Epithelial cell of esophagus (primary cell): ENCODE data around the gene RBFOX2.
A peak's percentile ranks its signal among the peaks of the same experiment; 100 is the strongest.

Experiments
- DNase-seq: peaks from one replicate; pipeline ENCODE4 v3.0.0; 2010; ENCODE audit warnings: low read depth
- H3K4me3 ChIP-seq: 2 replicates; pipeline ENCODE4 v1.5.1; 2011; ENCODE audit warnings: mild to moderate bottlenecking, low read length, control low read depth
- CTCF ChIP-seq: IDR thresholded peaks from 2 replicates; pipeline ENCODE4 v1.5.1; 2011; ENCODE audit warnings: low read depth, mild to moderate bottlenecking, low read length, control low read depth, inconsistent platforms; ENCODE audit not compliant: insufficient read depth; ENCODE audit errors: missing control alignments

Gene RBFOX2

GRCh38 chr22:35949243-35949642 lies 79.4 kb downstream of the RBFOX2 start:
- DNase-seq = no peak
- H3K4me3 ChIP-seq = no peak overlapping the region
- no peak for TF ChIP-seq CTCF

- no peak overlapping the region for H3K4me3 ChIP-seq
- no peak for TF ChIP-seq CTCF
- peak; percentile 72 for DNase-seq
These were observed 80.7 kb downstream of the RBFOX2 start for GRCh38 chr22:35947794-35948425.

- no peak overlapping the region for H3K4me3 ChIP-seq
- no peak for DNase-seq
- no peak for TF ChIP-seq CTCF
These were observed 84.2 kb downstream of the RBFOX2 start for GRCh38 chr22:35944458-35944857.

GRCh38 chr22:35940166-35940565 lies 88.5 kb downstream of the RBFOX2 start:
- TF ChIP-seq CTCF = no peak
- H3K4me3 ChIP-seq = no peak overlapping the region
- DNase-seq = no peak

- no peak for DNase-seq
- H3K4me3 ChIP-seq = no peak overlapping the region
- no peak for TF ChIP-seq CTCF
These were observed 90.4 kb downstream of the RBFOX2 start for GRCh38 chr22:35938226-35938625.

GRCh38 chr22:35930933-35931332 lies 97.7 kb downstream of the RBFOX2 start:
- peak; percentile 46 for DNase-seq
- H3K4me3 ChIP-seq = no peak overlapping the region
- peak; percentile 40 for TF ChIP-seq CTCF

- TF ChIP-seq CTCF = no peak
- H3K4me3 ChIP-seq = no peak overlapping the region
- peak; percentile 48 for DNase-seq
These were observed 100.3 kb downstream of the RBFOX2 start for GRCh38 chr22:35928285-35928798.
